ENCODE measurements around the gene RYR2.

RYR2 gene

GRCh38 chr1:237084341-237085077 lies 42.5 kb downstream of the RYR2 start:
- TF ChIP-seq TOX (CRISPR knock-in tag; IDR thresholded peaks at IDR 0.05; ENCODE audit: borderline replicate concordance), result no peak
- no peak for TF ChIP-seq ZFP30 (CRISPR knock-in tag; IDR thresholded peaks at IDR 0.05)
- TF ChIP-seq OSR1 (CRISPR knock-in tag; IDR thresholded peaks at IDR 0.05), result no peak
- TF ChIP-seq GLIS3 (CRISPR knock-in tag; IDR thresholded peaks at IDR 0.05), result no peak
- TF ChIP-seq, protein P1, sequence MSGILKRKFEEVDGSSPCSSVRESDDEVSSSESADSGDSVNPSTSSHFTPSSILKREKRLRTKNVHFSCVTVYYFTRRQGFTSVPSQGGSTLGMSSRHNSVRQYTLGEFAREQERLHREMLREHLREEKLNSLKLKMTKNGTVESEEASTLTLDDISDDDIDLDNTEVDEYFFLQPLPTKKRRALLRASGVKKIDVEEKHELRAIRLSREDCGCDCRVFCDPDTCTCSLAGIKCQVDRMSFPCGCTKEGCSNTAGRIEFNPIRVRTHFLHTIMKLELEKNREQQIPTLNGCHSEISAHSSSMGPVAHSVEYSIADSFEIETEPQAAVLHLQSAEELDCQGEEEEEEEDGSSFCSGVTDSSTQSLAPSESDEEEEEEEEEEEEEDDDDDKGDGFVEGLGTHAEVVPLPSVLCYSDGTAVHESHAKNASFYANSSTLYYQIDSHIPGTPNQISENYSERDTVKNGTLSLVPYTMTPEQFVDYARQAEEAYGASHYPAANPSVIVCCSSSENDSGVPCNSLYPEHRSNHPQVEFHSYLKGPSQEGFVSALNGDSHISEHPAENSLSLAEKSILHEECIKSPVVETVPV (CRISPR knock-in tag; IDR thresholded peaks at IDR 0.05), result no peak
- no peak for TF ChIP-seq SNAI2 (CRISPR knock-in tag; IDR thresholded peaks at IDR 0.05)
- no peak for TF ChIP-seq RARB (CRISPR knock-in tag; IDR thresholded peaks at IDR 0.05)
- no peak for TF ChIP-seq CSDC2 (CRISPR knock-in tag; IDR thresholded peaks at IDR 0.05)
- no peak for TF ChIP-seq POU6F1 (CRISPR knock-in tag; IDR thresholded peaks at IDR 0.05; ENCODE audit: borderline replicate concordance, low read depth)
- no peak for TF ChIP-seq PPARA (CRISPR knock-in tag; IDR thresholded peaks at IDR 0.05; ENCODE audit: borderline replicate concordance)
- TF ChIP-seq ARNTL (CRISPR knock-in tag; IDR thresholded peaks at IDR 0.05; ENCODE audit: borderline replicate concordance, low read depth), result no peak
- no peak for TF ChIP-seq TSHZ2 (CRISPR knock-in tag; IDR thresholded peaks at IDR 0.05)
- ATAC-seq, result no peak

- TF ChIP-seq, protein P2, sequence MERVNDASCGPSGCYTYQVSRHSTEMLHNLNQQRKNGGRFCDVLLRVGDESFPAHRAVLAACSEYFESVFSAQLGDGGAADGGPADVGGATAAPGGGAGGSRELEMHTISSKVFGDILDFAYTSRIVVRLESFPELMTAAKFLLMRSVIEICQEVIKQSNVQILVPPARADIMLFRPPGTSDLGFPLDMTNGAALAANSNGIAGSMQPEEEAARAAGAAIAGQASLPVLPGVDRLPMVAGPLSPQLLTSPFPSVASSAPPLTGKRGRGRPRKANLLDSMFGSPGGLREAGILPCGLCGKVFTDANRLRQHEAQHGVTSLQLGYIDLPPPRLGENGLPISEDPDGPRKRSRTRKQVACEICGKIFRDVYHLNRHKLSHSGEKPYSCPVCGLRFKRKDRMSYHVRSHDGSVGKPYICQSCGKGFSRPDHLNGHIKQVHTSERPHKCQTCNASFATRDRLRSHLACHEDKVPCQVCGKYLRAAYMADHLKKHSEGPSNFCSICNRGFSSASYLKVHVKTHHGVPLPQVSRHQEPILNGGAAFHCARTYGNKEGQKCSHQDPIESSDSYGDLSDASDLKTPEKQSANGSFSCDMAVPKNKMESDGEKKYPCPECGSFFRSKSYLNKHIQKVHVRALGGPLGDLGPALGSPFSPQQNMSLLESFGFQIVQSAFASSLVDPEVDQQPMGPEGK (CRISPR knock-in tag; IDR thresholded peaks at IDR 0.05; ENCODE audit: borderline replicate concordance), result no peak
- TF ChIP-seq SNAI2 (CRISPR knock-in tag; IDR thresholded peaks at IDR 0.05), result no peak
- no peak for TF ChIP-seq ZFP3 (CRISPR knock-in tag; IDR thresholded peaks at IDR 0.05)
- TF ChIP-seq RARB (CRISPR knock-in tag; IDR thresholded peaks at IDR 0.05), result no peak
- no peak for TF ChIP-seq ARNTL (CRISPR knock-in tag; IDR thresholded peaks at IDR 0.05; ENCODE audit: borderline replicate concordance, low read depth)
- TF ChIP-seq GLIS3 (CRISPR knock-in tag; IDR thresholded peaks at IDR 0.05), result no peak
- TF ChIP-seq OSR1 (CRISPR knock-in tag; IDR thresholded peaks at IDR 0.05), result no peak
- no peak for TF ChIP-seq TSHZ2 (CRISPR knock-in tag; IDR thresholded peaks at IDR 0.05)
- no peak for TF ChIP-seq CSDC2 (CRISPR knock-in tag; IDR thresholded peaks at IDR 0.05)
- ATAC-seq, result no peak
Measured at GRCh38 chr1:237091691-237092090, 49.7 kb downstream of the RYR2 start.

DNA sequence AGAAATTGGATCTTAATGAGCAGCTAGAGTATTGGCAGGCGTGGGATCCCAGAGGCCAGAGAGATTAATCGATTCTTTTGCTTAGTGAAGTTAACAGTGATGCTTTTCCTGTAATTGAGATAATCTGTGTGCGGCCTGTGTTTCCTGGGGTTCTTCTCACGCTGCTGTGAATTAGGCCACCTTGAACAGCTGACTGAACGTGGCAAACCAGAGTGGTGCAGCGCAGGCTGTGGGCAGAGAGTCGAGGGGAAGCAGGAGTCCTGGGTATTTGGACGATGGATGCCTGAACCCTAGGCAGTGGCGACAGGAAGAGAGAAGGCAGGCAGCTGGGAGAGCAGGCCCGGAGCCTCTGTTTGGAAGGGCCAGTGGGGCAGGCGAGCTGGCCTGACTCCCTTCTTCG lies 51.7 kb downstream of the RYR2 start:
- ATAC-seq, result no peak

More for the DNA sequence above, 51.7 kb downstream of the RYR2 start:
- TF ChIP-seq OSR1 (CRISPR knock-in tag; IDR thresholded peaks at IDR 0.05) (no peak), ZFP30 (CRISPR knock-in tag; IDR thresholded peaks at IDR 0.05) (no peak), ZNF565 (CRISPR knock-in tag; conservative IDR thresholded peaks at IDR 0.05; ENCODE audit: low read depth) (no peak), TCF4 (CRISPR knock-in tag; IDR thresholded peaks at IDR 0.05; ENCODE audit: borderline replicate concordance) (no peak), ARNTL (CRISPR knock-in tag; IDR thresholded peaks at IDR 0.05; ENCODE audit: borderline replicate concordance, low read depth) (no peak), ZNF8 (CRISPR knock-in tag; IDR thresholded peaks at IDR 0.05) (no peak), TSHZ2 (CRISPR knock-in tag; IDR thresholded peaks at IDR 0.05) (no peak)
- TF ChIP-seq, protein P2 (CRISPR knock-in tag; IDR thresholded peaks at IDR 0.05; ENCODE audit: borderline replicate concordance), result no peak
